ENCODE measurements around the gene OR1D5.
"Not testable (repeated sequence)": the region's sequence is repeated elsewhere in the genome, so short reads cannot be mapped to it uniquely, and the experiment has no call there.

The OR1D5 gene

GRCh38 chr17:3033741-3034577 lies 29.4 kb downstream of the OR1D5 start:
- intact Hi-C loops (cut with DNase I) = no loop called here
- DNase-seq = peak in 8 of 42 donors; percentile 5 to 39 (median 14)

GRCh38 chr17:3033248-3033640 lies 30.2 kb downstream of the OR1D5 start:
- peak in 8 of 42 donors; percentile 2 to 34 (median 9) for DNase-seq
- intact Hi-C loops (cut with DNase I) = no loop called here

DNA sequence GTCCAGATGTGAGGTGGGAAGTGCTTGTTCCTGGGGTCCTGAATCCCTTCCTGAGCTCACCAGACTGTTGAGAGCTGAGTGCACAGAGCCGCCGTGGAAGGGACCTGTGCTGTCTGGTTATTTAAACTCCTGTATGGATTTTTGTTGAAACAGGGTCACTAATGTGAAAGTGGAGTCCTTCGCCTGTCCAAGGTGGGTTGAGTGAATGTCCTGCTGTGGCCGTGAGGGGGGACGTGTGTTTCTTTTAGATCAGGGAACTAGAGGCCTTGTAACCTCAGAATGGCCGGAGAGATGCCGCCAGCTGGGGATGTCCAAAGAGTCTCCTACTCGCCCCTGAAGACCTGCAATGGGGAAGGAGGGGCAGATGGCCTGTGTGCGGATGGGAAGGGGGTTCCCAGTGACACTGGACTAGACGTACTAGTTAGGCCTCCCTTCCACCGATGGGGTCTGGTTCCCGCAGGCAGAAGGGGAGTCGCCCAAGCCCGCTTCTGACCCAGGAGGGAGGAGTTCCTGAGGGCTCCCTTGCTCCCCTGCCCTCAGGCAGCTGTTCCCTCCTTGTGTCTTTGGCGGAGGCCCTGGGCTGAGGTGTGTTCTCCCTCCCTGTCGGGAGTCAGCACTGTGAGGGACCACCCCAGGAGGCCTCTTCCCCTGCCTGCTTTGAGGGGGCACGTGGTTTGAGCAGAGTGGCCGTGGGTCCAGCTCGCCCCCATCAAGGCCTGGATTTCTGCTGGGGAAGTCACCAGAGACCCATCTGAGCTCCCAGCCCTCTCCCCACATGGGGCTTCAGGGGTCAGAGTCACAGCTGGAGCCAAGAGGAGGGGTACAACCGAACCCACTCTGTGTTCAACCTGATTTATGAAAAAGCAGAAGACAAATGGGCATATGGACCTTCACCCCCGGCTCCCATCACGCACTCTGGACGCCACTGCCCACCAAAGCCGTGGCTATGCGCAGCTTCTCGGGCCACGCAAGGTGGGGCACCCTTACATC lies 30.9 kb downstream of the OR1D5 start:
- intact Hi-C loops (cut with DNase I) = no loop called here
- peak in 9 of 42 donors; percentile 3 to 33 (median 13) for DNase-seq

DNA sequence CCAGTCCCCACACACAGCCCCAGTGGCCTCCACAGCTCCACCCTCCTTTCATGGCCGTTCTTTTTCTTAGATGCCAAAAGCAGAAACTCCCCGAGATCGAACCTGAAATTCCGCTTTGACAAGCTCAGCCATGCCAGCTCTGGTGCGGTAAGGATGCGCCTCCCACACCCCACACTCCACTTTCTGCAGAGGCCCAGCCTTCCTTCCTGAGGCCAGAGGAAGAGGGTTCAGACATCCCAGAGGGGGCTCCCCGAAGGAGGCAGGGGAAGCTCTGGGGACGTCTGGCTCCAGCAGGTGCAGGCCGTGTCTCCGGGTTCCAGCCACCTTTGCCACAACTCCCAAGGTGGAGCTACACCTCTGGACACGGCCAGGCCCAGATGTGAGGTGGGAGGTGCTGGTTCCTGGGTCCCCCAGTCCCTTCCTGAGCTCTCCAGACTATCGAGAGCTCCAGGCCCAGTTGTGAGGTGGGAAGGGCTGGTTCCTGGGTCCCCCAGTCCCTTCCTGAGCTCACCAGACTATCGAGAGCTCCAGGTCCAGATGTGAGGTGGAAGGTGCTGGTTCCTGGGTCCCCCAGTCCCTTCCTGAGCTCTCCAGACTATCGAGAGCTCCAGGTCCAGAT lies 32.4 kb downstream of the OR1D5 start:
- intact Hi-C loops (cut with DNase I) = not testable (repeated sequence)
- peak in 8 of 42 donors; percentile 0 to 22 (median 13) for DNase-seq

- DNase-seq = peak in 5 of 42 donors; percentile 2 to 18 (median 10)
These were observed 33.3 kb downstream of the OR1D5 start for GRCh38 chr17:3030096-3030495.

DNA sequence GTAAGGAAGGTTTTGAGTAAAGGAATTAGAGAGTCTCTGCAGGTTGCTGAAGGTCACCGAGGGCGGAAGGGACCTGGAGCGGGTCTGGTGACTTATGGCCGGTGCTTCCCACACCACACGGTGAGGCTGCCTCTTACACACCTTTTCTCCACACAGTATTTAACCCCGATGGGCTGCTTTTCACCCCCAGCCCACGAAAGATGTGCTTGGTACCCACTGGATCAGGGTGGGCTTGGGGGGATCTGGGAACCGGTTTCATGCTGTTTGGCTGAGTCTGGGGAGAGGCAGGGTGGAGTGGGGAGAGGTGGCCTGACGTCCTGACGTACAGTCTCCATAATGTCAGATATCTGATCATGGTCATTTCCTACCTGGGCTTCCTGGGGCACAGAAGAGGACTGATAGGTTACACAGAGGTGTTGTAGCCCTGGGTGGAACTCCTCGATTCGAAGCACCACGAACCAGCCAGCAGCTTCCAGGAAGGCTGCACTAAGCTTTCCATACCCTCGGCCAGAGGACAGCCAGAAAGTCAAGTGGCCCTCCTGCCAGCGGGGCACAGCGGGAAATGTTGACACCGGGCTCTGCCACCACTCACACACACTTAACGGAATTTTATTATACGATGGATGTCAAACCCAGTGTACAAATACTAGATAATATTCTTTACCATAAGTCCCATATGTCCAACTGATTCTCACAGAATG lies 34.0 kb downstream of the OR1D5 start:
- intact Hi-C loops (cut with DNase I) = no loop called here
- peak in 5 of 42 donors; percentile 4 to 37 (median 16) for DNase-seq

More at GRCh38 chr17:3030096-3030495, 33.3 kb downstream of the OR1D5 start:
- intact Hi-C loops (cut with DNase I) = no loop called here

- intact Hi-C loops (cut with DNase I) = no loop called here
- peak in 4 of 42 donors; percentile 3 to 10 (median 8) for DNase-seq
These were observed 35.4 kb downstream of the OR1D5 start for GRCh38 chr17:3027786-3028532.

- peak in 4 of 42 donors; percentile 7 to 16 (median 12) for DNase-seq
- intact Hi-C loops (cut with DNase I) = no loop called here
These were observed 36.3 kb downstream of the OR1D5 start for GRCh38 chr17:3026856-3027751.

DNA sequence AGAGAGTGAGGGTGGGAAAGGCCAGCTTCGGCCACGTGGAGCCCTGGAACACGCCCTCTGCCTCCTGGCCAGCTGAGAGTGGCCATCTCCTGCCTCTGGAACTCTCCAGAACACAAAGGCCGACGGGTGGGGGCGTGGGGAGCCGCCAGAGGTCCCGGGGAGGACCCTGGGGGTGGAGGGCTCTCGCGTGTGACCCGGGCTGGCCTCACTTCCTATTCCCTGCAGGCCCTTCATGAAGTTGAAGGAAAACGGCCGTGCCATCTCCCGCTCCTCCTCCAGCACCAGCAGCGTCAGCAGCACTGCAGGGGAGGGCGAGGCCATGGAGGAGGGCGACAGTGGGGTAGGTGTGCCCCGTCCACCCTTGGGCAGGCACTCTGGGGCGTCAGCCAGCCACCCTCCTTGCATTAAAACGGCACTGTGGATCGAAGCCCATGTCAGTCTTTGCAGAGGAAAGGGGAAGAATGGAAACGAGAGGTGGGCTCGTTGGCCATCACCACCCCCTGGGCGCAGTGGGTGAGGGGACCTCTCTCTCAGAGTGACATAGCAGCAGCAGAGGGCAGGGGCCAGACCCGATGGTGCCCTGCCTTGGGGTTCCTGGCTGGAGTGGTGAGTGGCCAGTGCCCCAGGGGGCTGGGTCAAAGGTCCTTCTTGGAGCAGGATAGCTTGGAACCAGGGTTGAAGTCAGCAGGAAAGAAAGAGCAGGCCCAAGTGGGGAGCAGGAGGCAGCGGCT lies 37.1 kb downstream of the OR1D5 start:
- peak in 5 of 42 donors; percentile 2 to 22 (median 13) for DNase-seq
- intact Hi-C loops (cut with DNase I) = no loop called here

- peak in 5 of 42 donors; percentile 3 to 16 (median 4) for DNase-seq
These were observed 37.8 kb downstream of the OR1D5 start for GRCh38 chr17:3025421-3026124.

DNA sequence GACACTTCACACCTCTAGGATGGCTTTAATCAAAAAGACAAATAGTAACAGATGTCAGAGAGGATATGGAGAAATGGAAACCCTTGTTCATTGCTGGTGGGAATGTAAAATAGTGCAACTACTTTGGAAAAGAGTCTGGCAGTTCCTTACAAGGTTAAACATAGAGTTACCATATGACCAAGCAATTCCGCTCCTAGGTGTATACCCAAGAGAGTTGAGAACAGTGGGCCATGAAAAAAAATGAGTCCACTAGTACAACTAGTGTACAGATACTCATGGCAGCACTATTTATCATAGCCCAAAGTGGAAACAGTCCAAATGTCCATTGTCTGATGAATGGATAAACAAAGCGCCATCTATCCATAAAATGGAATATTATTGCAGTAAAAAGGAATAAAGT lies 39.1 kb downstream of the OR1D5 start:
- DNase-seq = no peak
- intact Hi-C loops (cut with DNase I) = no loop called here

More at GRCh38 chr17:3025421-3026124, 37.8 kb downstream of the OR1D5 start:
- intact Hi-C loops (cut with DNase I) = no loop called here

DNA sequence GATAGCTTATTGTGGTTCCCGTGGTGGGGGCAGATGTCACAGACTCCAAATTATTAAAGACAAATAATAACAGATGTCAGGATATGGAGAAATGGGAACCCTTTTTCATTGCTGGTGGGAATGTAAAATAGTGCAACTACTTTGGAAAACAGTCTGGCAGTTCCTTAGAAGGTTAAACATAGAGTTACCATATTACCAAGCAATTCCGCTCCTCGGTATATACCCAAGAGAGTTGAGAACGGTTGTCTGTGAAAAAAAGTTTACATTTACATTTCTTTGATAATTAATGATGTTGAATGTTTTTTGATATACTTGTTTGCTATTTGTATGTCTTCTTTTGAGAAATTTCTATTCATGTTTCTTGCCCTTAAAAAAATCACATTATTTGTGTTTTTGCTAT lies 41.2 kb downstream of the OR1D5 start:
- intact Hi-C loops (cut with DNase I) = no loop called here
- DNase-seq = no peak

DNA sequence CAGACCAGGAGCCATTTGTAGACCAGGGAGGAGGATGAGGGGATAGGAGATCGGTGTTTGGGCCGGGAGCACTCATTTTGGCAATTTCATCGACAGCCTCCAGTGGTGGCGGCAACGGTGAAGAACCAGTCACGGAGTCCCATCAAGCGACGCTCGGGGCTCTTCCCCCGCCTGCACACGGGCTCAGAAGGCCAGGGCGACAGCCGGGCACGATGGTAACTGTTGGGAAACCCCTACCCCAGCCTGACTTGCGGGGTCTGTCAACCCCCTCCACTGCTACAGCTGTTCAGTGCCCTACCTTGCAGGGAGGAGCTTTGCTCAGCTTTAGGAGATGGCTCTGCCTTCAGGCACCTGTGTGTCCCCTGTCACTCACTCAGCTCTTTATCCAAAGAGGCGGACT lies 43.0 kb downstream of the OR1D5 start:
- no peak for DNase-seq
- intact Hi-C loops (cut with DNase I) = no loop called here

DNA sequence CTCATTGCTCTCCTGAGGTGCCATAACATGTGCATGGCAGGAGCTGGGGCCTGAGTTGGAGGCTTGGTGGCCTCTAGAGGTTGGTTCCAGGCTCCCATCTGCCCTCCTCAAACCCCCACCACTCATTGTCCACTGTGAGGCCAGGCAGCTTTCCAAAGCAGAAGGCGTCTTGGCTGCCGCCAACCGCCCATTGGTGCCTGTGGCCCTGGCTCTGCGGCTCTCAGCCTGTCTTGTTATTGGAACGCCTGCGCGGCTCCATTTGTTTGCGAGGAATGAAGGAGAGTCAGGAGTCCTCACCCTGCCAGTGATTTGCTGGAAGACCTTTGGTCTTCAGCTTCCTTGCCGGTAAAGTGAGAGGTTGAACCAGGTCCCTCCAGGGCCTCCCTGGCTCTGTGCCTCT lies 43.6 kb downstream of the OR1D5 start:
- intact Hi-C loops (cut with DNase I) = loop anchor here (10.0 kb wide), 1 partner anchor 195 kb away; no protein-coding TSS in a partner anchor
- no peak for DNase-seq

DNA sequence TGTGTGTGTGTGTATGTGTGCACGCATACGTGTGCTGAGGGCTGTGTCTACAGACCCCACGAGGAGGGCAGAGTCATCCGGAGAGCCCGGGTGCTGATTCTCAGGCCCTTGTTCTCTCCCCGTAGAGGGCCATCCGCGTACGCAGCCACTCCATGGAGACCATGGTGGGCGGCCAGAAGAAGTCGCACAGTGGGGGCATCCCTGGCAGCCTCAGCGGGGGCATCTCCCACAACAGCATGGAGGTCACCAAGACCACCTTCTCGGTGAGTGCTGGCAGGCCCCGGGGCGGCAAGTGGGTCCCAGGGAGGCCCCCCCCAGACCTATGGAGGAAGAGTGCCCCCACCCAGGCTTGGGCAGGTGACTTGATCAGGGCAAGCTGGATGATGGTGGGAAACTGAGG lies 45.5 kb downstream of the OR1D5 start:
- intact Hi-C loops (cut with DNase I) = loop anchor here (10.0 kb wide), 1 partner anchor 193 kb away; no protein-coding TSS in a partner anchor
- no peak for DNase-seq
